GM18517 (cell line): ENCODE results near the gene SLC7A9.

Experiments
- ATAC-seq: cut with Tn5 transposase; IDR thresholded peaks from one replicate; pipeline ENCODE4 v1.9.1; 2021; ENCODE audit warnings: mild to moderate bottlenecking, moderate library complexity; ENCODE audit not compliant: unreplicated experiment

Gene SLC7A9

GRCh38 chr19:32829345-32829896, 40.1 kb downstream of the SLC7A9 start:
- no peak for ATAC-seq

- no peak for ATAC-seq
Measured at GRCh38 chr19:32828643-32829344, 40.8 kb downstream of the SLC7A9 start.

GRCh38 chr19:32828139-32828538, 41.4 kb downstream of the SLC7A9 start:
- no peak for ATAC-seq

- ATAC-seq = no peak
Measured at GRCh38 chr19:32824916-32825608, 44.5 kb downstream of the SLC7A9 start.

- no peak for ATAC-seq
Measured at GRCh38 chr19:32824191-32824751, 45.3 kb downstream of the SLC7A9 start.

- no peak for ATAC-seq
Measured at GRCh38 chr19:32823747-32824102, 45.8 kb downstream of the SLC7A9 start.

- ATAC-seq = no peak
Measured at GRCh38 chr19:32822916-32823746, 46.4 kb downstream of the SLC7A9 start.

GRCh38 chr19:32819419-32820400, 49.9 kb downstream of the SLC7A9 start:
- no peak for ATAC-seq

GRCh38 chr19:32818536-32818935, 51.0 kb downstream of the SLC7A9 start:
- ATAC-seq = no peak

- ATAC-seq = no peak
Measured at GRCh38 chr19:32817569-32818476, 51.7 kb downstream of the SLC7A9 start.

GRCh38 chr19:32816555-32817099, 52.9 kb downstream of the SLC7A9 start:
- no peak for ATAC-seq

GRCh38 chr19:32814624-32815023, 54.9 kb downstream of the SLC7A9 start:
- no peak for ATAC-seq

GRCh38 chr19:32813862-32814425, 55.6 kb downstream of the SLC7A9 start:
- ATAC-seq = no peak

- no peak for ATAC-seq
Measured at GRCh38 chr19:32812571-32812970, 57.0 kb downstream of the SLC7A9 start.

- ATAC-seq = no peak
Measured at GRCh38 chr19:32812036-32812435, 57.5 kb downstream of the SLC7A9 start.

GRCh38 chr19:32811151-32811550, 58.4 kb downstream of the SLC7A9 start:
- no peak for ATAC-seq

GRCh38 chr19:32810452-32810851, 59.1 kb downstream of the SLC7A9 start:
- no peak for ATAC-seq

- ATAC-seq = no peak
Measured at GRCh38 chr19:32809754-32810153, 59.8 kb downstream of the SLC7A9 start.
